EH (cell line): ENCODE measurements around the gene CPVL.

Source experiments
- DNase-seq: peaks from one replicate; pipeline ENCODE4 v3.0.0-alpha.2; 2015; ENCODE audit warnings: low read depth

Gene CPVL

DNA sequence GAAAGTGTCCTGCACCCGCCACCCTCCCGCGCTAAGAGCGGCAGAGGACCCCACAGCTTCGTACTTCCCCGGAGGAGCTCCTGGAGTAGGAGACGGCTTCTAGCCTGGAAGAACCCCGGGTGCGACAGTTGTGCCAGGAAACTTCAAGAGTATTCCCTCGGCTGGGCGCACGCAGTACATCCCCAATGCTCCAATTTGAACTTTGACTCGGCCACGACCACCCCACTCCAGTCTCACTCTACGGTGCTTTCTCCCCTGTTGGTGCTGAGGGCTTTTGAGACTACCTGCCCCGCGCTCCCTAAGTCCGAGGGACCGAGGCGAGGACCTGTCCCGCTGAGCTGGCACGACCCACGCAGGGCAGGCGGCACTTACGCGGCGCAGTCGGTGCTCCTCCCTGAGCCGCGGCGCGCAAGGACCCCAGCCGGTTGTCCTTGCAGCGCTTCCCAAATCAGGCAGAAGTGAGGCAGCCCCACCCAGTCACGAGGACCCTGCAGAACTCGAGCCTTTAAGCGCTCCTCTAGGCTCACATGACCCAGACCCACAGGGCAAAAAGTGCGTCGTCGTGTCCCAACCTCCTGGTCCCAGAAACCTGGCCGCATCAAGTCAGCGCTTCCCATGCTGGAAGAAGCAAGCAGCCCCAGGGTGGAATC lies at the start of gene CPVL:
TSS of gene CPVL (minus strand) at position 481 of the 650 bp plus-strand sequence. CDS start 25,476 bp downstream, outside the sequence.
- no peak for DNase-seq

DNA sequence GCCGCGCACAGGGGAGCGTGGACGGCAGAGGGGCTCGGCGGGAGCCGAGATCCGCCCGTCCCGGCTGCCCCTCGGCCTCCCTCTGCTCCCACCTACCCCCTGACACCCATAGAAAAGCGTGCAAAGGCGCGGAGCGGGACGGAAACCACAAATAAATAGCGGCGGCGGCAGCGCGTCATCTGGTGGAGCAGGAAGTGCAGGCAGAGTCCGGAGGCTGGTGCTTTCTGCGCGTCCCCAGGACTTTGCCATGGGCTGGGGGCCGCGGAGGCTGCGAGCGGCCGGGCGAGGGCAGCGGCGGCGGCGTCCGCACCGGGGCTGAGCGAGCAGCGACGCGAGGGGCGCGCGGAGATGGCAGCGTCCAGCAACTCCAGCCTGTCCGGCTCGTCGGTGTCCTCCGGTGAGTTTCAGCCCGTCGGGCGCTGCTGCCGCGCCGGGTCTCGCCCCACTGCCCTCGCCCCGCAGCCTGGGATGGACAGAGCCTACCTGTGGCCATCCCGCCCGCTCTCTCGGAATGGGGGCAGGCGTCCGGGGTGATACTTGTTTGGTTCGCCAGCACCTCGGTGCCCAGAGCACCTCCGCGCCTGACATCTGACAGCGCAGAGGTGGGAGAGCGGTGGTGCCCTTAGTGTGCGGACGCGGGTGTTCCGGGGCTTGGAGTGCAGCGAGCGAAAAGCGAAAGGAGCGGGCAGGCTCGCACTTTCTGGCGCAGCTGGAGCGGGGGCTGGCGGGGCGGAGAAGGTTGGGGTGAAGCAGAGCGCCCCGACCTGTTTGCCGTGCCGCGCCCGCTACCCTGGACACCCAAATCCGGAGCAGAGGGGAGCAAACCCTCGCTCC lies 48.5 kb upstream of the CPVL start, which contains the start of gene CHN2:
TSS of gene CHN2 (plus strand) at position 182 of the 834 bp plus-strand sequence.
- DNase-seq, result peak; percentile 21

GRCh38 chr7:29194206-29194593 lies 47.9 kb upstream of the CPVL start:
- no peak for DNase-seq

DNA sequence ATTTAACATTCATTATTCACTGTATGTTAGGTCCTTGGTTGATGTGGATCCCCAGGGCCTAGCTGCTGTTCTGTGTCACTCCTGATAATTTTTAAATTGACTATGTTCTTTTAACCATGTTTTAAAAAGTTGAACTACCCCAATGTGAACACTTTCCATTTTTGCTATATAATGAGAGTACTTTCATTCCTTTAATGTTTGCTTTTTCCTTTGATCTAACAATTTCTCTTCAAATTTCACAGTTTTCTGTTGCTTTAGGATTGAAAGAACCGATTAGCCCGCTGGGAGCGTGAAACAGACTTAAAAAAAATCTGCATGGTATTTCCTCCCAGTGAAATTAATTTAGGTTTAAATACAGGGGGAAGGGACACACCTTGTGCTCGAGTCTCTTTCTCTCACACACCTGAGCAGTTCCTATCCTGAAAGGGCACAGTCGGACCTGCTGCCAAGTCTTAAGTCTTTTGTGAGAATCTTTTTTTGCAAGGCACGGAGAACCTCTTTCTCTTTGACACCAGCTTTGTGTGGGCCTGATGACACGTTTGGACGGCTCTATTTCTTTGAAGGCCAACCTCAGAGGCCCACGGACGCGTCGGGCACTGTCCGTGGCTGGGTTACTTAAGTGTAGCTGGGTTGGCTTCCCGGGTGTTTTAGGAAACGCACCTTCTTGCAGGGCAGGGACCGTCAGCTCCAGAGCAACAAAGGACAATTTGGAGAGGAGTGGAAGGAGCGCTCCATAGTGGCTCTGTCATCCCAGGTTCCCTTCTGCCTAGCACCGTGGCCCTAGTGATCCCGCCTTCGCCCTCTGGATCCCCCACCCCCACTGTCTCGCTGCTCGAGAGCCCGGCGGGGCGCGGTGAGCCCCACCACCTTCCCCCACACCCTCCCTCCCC lies 47.2 kb upstream of the CPVL start:
- no peak for DNase-seq

DNA sequence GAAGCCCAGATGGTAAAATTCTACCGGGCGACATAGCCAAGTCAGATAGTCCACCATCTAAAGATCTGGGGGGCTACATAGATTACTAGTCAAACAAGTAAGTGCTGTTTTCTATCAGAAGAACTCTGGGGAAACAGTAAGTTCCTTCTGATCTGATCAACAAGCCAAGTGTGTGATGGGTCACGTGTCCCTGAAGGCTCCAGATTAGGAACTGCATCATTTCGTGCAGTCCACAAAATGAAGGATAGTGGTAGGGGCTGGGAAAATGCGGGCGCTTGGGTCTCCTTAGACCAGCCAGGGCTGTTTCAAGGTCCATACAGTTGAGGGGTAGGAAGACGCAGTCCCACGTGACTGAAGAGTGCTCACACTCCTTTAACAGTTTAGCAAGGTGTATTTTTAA lies 46.5 kb upstream of the CPVL start:
- DNase-seq, result no peak

GRCh38 chr7:29192323-29192722 lies 46.0 kb upstream of the CPVL start:
- DNase-seq, result no peak

- no peak for DNase-seq
Measured at GRCh38 chr7:29190349-29191045, 44.2 kb upstream of the CPVL start.

DNA sequence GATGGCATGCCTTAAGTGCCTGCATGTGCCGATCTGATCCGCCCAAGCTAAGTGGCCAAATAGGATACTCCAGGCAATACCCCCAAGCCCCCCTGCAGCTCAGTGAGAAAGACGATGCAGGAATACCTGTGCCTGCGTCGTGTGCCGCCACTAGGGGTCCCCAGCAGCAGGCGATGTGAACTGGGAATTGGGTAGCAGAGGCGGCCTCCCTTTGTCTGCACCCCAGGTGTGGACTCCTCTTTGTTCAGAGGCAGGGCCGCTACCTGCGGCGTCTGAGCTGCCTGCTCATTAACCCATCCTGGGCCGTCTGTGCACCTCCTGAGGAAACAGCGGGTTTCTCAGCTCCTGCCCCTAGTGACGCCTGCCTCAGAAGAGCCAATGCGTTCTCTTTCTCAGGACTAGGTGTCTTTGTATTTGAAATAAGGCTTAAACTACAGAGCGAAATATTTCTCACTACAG lies 43.4 kb upstream of the CPVL start:
- DNase-seq, result peak; percentile 16

DNA sequence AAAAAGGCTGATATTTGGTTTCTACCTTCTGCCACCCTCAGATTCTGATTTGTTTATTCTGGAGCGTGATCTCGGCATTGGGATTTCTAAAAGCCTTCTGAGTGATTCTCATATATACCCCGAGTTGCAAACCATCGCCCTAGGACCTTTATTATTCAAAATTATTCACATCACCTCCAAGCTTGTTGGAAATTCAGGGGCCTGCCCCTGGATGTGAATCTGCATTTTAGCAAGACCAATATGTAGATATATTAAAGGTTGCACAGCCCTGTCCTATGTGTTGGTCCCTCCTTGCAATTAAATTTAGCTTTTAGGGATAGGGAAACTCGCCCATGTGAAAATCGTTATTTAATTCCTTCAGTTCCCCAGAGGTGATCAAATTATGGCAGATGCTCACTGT lies 39.3 kb upstream of the CPVL start:
- DNase-seq, result no peak

DNA sequence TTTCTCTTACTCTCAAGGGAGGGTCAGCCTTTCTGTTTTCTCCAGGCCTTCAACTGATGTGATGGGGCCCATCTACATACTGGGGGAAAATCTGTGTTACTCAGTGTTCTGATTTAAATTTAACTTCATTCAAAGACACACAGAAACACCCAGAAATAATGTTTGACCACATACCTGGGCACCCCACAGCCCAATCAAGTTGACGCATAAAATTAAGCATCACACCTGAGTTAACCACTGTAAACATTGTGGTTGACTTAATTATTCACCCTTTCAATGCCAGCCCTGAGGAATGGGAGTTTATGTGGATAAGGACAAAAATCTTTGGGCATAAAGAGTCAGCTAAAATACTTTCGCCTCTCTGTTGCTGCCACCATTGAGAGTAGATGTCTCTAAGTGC lies 38.3 kb upstream of the CPVL start:
- no peak for DNase-seq

DNA sequence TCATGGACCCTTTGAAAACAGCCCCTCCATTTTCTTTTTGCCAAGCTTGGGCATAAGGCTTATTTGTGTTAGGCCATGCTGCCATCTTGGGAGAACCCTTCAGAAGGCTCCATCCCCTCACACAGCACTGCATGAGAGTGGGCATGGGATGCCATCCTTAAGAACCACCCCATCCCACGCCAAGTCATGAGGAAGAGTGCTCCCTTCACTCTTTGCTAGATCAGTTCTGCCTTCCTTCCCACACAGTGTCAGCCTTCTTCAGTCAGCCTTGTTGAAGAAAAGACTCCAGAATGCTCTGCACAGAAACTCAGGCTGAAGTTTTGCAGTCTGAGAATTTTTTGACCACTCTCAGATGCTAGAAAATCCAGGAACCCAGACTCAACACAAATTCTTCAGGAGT lies 32.8 kb upstream of the CPVL start:
- no peak for DNase-seq

DNA sequence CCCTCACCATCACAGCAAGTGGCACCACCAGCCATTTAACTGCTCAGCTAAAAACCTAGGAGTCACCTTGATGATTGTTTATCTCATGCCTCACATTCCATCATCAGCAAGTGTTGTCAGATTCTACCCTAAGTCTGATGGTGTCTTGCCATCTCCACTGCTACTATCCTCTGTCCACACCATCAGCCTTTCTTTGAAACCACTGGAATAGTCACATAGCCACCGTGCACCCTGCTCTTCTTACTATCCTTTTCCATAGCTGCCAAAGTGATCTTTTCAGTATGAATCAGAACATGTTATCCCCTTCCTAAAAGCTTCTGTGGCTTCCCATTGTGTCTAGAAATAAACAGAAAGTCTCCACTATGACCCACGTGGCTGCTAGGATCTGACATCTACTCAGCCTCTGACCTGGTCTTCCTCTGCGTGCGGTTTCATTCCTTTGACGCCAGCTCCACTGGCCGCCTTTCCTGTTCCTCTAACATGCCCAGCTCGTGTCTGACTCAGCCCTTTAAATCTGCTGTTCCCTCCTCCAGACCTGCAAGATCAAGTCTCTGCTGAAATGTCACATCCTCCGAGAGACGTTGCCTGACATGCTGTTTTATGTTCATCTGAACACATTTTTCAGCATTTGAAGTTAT lies 31.7 kb upstream of the CPVL start:
- DNase-seq, result no peak

GRCh38 chr7:29173458-29173857 lies 27.1 kb upstream of the CPVL start:
- no peak for DNase-seq

DNA sequence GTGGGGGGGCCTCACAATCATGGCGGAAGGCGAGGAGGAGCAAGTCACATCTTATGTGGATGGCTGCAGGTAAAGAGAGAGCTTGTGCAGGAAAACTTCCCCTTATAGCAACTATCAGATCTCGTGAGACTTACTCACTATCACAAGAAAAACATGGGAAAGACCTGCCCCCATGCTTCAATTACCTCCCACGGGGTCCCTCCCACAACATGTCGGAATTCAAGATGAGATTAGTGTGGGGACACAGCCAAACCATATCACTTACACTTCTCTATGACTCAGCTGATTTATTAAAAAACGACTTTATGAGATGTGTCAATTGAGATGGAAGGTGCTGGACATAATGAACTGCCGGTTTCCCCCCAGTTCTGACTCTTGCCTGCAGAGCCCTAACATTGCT lies 24.4 kb upstream of the CPVL start:
- no peak for DNase-seq

- no peak for DNase-seq
Measured at GRCh38 chr7:29167721-29168120, 21.4 kb upstream of the CPVL start.

DNA sequence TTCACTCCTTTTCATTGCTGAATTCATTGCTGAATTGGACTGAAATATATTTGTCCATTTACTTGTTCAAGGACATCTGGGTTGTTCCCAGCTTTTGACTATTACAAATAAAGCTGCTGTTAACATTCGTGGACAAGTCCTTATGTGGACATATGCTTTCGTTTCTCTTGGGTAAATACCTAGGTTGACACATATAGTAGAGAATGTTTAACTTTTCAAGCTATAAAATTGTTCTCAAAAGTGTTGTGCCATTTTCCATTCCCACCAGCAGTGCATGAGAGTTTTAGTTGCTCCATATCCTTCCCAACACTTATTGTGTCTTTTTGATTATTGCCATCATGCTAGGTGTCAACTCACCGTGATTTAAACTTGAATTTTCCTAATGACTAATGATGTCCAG lies 17.5 kb upstream of the CPVL start:
- no peak for DNase-seq

DNA sequence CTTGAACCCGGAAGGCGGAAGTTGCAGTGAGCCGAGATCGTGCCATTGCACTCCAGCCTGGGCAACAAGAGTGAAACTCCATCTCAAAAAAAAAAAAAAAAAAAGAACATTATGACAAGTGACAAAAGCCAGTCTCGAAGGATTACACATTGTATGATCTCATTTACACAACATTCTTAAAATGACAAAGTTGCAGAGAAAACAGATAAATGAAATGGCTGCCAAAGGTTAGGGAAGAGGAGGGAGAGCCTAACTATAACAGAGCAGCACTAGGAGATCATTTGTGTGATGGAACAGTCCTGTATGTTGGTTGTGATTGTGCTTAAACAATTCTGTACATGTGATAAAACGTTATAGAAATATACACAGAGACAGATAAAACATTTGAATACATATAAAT lies 16.2 kb upstream of the CPVL start:
- DNase-seq, result no peak

DNA sequence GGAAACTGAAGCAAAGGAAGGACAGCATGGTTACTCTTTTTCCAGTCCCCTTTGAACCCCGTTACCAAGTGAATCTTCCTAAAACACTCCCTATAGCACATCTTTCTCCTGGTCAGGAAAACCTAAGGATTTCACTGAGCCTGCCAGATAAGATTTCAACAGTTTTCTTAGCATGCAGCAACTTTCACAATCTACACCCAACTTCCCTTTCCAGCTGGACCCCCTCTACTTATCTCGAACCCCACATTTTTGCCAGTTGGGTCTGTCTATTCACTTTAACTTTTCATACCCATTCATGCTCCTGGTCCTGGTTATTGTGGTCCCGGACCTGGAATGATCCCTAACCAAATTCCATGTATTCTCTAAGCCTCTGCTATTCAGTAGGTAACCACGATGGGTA lies 14.9 kb upstream of the CPVL start:
- DNase-seq, result no peak

DNA sequence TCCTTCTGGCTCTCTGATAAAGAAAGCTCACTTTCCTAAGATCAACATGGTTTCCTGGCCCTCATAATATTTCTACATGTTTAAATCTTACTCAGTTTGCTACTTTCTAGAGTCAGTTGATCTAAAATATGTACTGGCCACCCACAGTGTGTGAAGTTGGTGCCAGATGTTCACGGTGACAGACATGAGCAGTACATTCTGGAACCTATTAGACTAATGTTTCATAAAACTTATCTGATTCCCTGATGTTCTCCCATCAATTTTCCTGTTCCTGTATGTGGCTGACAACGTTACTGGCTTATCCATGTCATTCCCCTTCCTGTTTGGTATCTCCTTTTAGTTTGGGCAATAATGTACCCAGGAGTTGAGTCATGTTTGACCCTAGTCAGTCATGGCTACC lies 13.7 kb upstream of the CPVL start:
- no peak for DNase-seq

GRCh38 chr7:29158795-29159423 lies 12.6 kb upstream of the CPVL start:
- no peak for DNase-seq

GRCh38 chr7:29156907-29157452 lies 10.6 kb upstream of the CPVL start:
- no peak for DNase-seq
